Hepatocyte (in vitro differentiated cells): ENCODE results near the gene LRRC36.

ENCODE experiments used
- EZH2phosphoT487 ChIP-seq: fragments of 200-600 bp; sonication (generic); IDR thresholded peaks from one replicate; pipeline ENCODE4 v1.6.1; 2018; ENCODE audit warnings: antibody characterized with exemption, mild to moderate bottlenecking, low read depth, moderate library complexity; ENCODE audit not compliant: unreplicated experiment, severe bottlenecking
- TF ChIP-seq, protein P1 (sequence below): fragments of 200-600 bp; sonication (generic); IDR thresholded peaks from 2 replicates; pipeline ENCODE4 v1.5.1; 2016; ENCODE audit warnings: antibody characterized with exemption, mild to moderate bottlenecking; ENCODE audit not compliant: poor library complexity

- no peak for TF ChIP-seq EZH2phosphoT487
- TF ChIP-seq, protein P1, sequence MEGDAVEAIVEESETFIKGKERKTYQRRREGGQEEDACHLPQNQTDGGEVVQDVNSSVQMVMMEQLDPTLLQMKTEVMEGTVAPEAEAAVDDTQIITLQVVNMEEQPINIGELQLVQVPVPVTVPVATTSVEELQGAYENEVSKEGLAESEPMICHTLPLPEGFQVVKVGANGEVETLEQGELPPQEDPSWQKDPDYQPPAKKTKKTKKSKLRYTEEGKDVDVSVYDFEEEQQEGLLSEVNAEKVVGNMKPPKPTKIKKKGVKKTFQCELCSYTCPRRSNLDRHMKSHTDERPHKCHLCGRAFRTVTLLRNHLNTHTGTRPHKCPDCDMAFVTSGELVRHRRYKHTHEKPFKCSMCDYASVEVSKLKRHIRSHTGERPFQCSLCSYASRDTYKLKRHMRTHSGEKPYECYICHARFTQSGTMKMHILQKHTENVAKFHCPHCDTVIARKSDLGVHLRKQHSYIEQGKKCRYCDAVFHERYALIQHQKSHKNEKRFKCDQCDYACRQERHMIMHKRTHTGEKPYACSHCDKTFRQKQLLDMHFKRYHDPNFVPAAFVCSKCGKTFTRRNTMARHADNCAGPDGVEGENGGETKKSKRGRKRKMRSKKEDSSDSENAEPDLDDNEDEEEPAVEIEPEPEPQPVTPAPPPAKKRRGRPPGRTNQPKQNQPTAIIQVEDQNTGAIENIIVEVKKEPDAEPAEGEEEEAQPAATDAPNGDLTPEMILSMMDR, result no peak
These were observed 67.2 kb downstream of the LRRC36 start for GRCh38 chr16:67393788-67394154.
